NCI-H1105 (cell line): Measurements from ENCODE around the gene SELENOS.

ENCODE experiments used
- DNase-seq: peaks from one replicate; lab custom pipeline; 2025; lab: John Stamatoyannopoulos, UW

SELENOS gene

GRCh38 chr15:101277038-101277822 is at the start of gene SELENOS:
TSS of gene SELENOS (minus strand) at chr15:101277485. CDS start at chr15:101277417, 68 bp downstream.
- peak; percentile 96 for DNase-seq

GRCh38 chr15:101326462-101327146 is 49.3 kb upstream of the SELENOS start:
- no peak for DNase-seq

- no peak for DNase-seq
Observed at GRCh38 chr15:101326026-101326315, 48.7 kb upstream of the SELENOS start.

- no peak for DNase-seq
Observed at GRCh38 chr15:101325263-101326025, 48.2 kb upstream of the SELENOS start.

GRCh38 chr15:101324524-101325177 is 47.4 kb upstream of the SELENOS start:
- no peak for DNase-seq

- no peak for DNase-seq
Observed at GRCh38 chr15:101323793-101324523, 46.7 kb upstream of the SELENOS start.

- no peak for DNase-seq
Observed at GRCh38 chr15:101322854-101323477, 45.7 kb upstream of the SELENOS start.

GRCh38 chr15:101322016-101322695 is 44.9 kb upstream of the SELENOS start:
- no peak for DNase-seq

GRCh38 chr15:101320501-101321052 is 43.3 kb upstream of the SELENOS start:
- DNase-seq, result no peak

GRCh38 chr15:101318839-101319238 is 41.6 kb upstream of the SELENOS start:
- DNase-seq, result no peak

GRCh38 chr15:101318147-101318819 is 41.0 kb upstream of the SELENOS start:
- no peak for DNase-seq

GRCh38 chr15:101317336-101317872 is 40.1 kb upstream of the SELENOS start:
- DNase-seq, result no peak

GRCh38 chr15:101316529-101316928 is 39.2 kb upstream of the SELENOS start:
- no peak for DNase-seq

GRCh38 chr15:101315736-101316135 is 38.5 kb upstream of the SELENOS start:
- DNase-seq, result no peak

- no peak for DNase-seq
Observed at GRCh38 chr15:101314336-101315125, 37.2 kb upstream of the SELENOS start.

- no peak for DNase-seq
Observed at GRCh38 chr15:101313041-101313761, 35.9 kb upstream of the SELENOS start.

GRCh38 chr15:101310508-101310907 is 33.2 kb upstream of the SELENOS start:
- DNase-seq, result no peak

- no peak for DNase-seq
Observed at GRCh38 chr15:101310161-101310480, 32.8 kb upstream of the SELENOS start.
